Measurements from ENCODE around the gene ABHD14A. TPM values are rescaled to one million over a fixed set of nuclear protein-coding genes. Genes with fewer than 3 reads are reported as not detected.

The ABHD14A gene
- total and polyA plus RNA-seq, 2 of the 13 experiments (the other 11 are each of a cell fraction or from before 2014, with no cell fraction given) = 29.5 to 46.9 TPM

GRCh38 chr3:51983578-51984268, 8.9 kb downstream of the ABHD14A start (continued):
- no peak for TF ChIP-seq RFX3 (CRISPR knock-in tag; IDR thresholded peaks at IDR 0.05)
- no peak for TF ChIP-seq TFDP1 (CRISPR knock-in tag; IDR thresholded peaks at IDR 0.05; ENCODE audit: borderline replicate concordance)
- no peak for TF ChIP-seq SRF (IDR thresholded peaks at IDR 0.05; ENCODE audit: low read depth, low read length)
- no peak; the same call in 1 of the 2 replicates for TF ChIP-seq ZNF431 (CRISPR knock-in tag; IDR thresholded peaks at IDR 0.05; ENCODE audit: borderline replicate concordance, low read depth)
- no peak; the same call in 1 of the 2 replicates for TF ChIP-seq PHF21A (CRISPR knock-in tag; IDR thresholded peaks at IDR 0.05)
- no peak for TF ChIP-seq FOXJ3 (CRISPR knock-in tag; IDR thresholded peaks at IDR 0.05; ENCODE audit: borderline replicate concordance)
- no peak for TF ChIP-seq MAFG (CRISPR knock-in tag; IDR thresholded peaks at IDR 0.05)
- TF ChIP-seq ZNF780A (CRISPR knock-in tag; IDR thresholded peaks at IDR 0.05) = no peak
- TF ChIP-seq, protein P1, sequence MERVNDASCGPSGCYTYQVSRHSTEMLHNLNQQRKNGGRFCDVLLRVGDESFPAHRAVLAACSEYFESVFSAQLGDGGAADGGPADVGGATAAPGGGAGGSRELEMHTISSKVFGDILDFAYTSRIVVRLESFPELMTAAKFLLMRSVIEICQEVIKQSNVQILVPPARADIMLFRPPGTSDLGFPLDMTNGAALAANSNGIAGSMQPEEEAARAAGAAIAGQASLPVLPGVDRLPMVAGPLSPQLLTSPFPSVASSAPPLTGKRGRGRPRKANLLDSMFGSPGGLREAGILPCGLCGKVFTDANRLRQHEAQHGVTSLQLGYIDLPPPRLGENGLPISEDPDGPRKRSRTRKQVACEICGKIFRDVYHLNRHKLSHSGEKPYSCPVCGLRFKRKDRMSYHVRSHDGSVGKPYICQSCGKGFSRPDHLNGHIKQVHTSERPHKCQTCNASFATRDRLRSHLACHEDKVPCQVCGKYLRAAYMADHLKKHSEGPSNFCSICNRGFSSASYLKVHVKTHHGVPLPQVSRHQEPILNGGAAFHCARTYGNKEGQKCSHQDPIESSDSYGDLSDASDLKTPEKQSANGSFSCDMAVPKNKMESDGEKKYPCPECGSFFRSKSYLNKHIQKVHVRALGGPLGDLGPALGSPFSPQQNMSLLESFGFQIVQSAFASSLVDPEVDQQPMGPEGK (CRISPR knock-in tag; IDR thresholded peaks at IDR 0.05) = no peak
- no peak; the same call in 1 of the 2 replicates for TF ChIP-seq MAX (IDR thresholded peaks at IDR 0.05)
- TF ChIP-seq ATAD3A (CRISPR knock-in tag; IDR thresholded peaks at IDR 0.05) = no peak
- TF ChIP-seq ZSCAN25 (CRISPR knock-in tag; IDR thresholded peaks at IDR 0.05) = no peak; the same call in 1 of the 2 replicates
- no peak for TF ChIP-seq ZNF138 (CRISPR knock-in tag; IDR thresholded peaks at IDR 0.05; ENCODE audit: low read depth)
- no peak for TF ChIP-seq ZNF740 (CRISPR knock-in tag; IDR thresholded peaks at IDR 0.05)
- no peak for TF ChIP-seq NFE2L1 (CRISPR knock-in tag; IDR thresholded peaks at IDR 0.05; ENCODE audit: borderline replicate concordance)
- TF ChIP-seq ZBTB3 (CRISPR knock-in tag; IDR thresholded peaks at IDR 0.05; ENCODE audit: borderline replicate concordance, low read depth) = 0 out of 2 replicates have a peak, but pooled peaks have one; percentile 3
- no peak for TF ChIP-seq ZNF326 (CRISPR knock-in tag; IDR thresholded peaks at IDR 0.05; ENCODE audit: borderline replicate concordance)
- TF ChIP-seq KDM6A (CRISPR knock-in tag; IDR thresholded peaks at IDR 0.05; ENCODE audit: low read depth) = no peak
- no peak for TF ChIP-seq ZEB1 (IDR thresholded peaks at IDR 0.05; ENCODE audit: insufficient replicate concordance, low read depth)
- no peak; the same call in 1 of the 2 replicates for TF ChIP-seq POLR2G (IDR thresholded peaks at IDR 0.05; ENCODE audit: low read depth, low read length)
- TF ChIP-seq, protein P2, sequence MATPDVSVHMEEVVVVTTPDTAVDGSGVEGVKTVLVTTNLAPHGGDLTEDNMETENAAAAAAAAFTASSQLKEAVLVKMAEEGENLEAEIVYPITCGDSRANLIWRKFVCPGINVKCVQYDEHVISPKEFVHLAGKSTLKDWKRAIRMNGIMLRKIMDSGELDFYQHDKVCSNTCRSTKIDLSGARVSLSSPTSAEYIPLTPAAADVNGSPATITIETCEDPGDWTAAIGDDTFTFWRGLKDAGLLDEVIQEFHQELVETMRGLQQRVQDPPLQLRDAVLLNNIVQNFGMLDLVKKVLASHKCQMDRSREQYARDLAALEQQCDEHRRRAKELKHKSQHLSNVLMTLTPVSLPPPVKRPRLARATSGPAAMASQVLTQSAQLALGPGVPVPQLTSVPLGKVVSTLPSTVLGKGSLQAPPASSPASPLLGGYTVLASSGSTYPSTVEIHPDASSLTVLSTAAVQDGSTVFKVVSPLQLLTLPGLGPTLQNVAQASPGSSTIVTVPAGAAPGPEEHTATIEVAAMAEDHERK (CRISPR knock-in tag; IDR thresholded peaks at IDR 0.05; ENCODE audit: low read depth) = no peak
- TF ChIP-seq, protein P3, sequence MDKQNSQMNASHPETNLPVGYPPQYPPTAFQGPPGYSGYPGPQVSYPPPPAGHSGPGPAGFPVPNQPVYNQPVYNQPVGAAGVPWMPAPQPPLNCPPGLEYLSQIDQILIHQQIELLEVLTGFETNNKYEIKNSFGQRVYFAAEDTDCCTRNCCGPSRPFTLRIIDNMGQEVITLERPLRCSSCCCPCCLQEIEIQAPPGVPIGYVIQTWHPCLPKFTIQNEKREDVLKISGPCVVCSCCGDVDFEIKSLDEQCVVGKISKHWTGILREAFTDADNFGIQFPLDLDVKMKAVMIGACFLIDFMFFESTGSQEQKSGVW (CRISPR knock-in tag; IDR thresholded peaks at IDR 0.05; ENCODE audit: borderline replicate concordance) = no peak
- 0 out of 2 replicates have a peak, but pooled peaks have one; percentile 36 for TF ChIP-seq ZNF460 (CRISPR knock-in tag; IDR thresholded peaks at IDR 0.05; ENCODE audit: borderline replicate concordance)
- no peak for TF ChIP-seq WIZ (CRISPR knock-in tag; IDR thresholded peaks at IDR 0.05)
- no peak for TF ChIP-seq SOX5 (CRISPR knock-in tag; IDR thresholded peaks at IDR 0.05; ENCODE audit: borderline replicate concordance)

All from HepG2 (cell line).